ENCODE measurements around the gene FBH1.
A peak's percentile ranks its signal among the peaks of the same experiment; 100 is the strongest.
"Not testable (repeated sequence)": the region's sequence is repeated elsewhere in the genome, so short reads cannot be mapped to it uniquely, and the experiment has no call there.

FBH1 gene

DNA sequence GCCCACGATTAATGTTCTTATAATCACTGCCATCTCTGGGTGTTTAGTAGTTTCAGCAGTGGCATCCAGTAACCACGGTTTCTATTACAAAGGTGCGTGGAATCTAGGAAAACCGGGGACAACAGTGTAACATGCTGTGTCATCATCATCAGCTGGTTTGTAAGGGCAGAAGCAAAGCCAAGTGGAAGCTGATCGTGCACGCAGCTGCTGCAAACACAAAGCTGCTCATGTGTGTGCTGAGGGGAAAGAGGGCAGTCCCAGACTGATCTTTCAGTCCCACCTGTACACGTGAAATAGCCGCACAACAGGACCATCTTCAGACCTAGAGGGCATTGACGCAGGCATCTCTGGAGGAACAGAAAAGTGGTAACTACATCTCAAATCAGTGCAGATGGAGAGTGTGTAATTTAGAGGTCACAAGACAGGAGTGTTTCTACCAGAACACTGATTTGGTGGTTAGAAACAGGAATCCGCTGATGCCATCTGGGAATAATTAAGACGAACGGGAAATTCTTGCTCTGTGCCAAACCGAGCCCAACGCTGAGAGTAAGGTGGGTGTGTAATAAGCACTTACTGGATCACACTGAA lies 13.8 kb upstream of the FBH1 start:
- no peak for DNase-seq

DNA sequence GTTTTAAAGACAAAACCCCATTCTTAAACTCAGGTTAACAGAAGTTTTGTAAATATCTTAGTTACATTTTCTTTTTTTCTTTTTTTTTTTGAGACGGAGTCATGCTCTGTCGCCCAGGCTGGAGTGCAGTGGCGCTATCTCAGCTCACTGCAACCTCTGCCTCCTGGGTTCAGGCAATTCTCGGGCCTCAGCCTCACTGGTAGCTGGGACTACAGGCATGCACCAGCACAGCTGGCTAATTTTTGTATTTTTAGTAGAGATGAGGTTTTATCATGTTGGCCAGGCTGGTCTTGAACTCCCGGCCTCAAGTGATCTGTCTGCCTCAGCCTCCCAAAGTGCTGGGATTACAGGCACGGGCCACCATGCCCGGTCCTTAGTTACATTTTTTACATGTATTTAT lies 13.0 kb upstream of the FBH1 start:
- DNase-seq = not testable (repeated sequence)

DNA sequence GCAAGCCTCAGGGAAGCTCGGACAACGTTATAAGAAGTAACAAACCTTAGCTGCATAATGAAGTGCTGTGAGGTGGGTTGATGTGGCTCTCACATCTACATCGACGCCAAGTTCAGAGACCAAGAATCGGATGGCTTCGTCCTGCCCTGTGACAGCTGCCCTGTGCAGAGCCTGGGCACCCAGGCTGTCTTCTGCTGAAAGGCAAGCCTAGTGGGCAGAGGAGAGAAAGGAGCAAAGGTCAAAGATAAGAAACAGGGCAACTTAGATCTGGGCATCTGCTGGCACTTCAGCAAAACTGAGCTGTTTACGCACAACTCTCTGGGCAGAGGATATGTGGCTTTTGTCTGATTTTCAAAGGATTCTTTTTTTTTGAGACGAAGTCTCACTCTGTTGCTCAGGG lies 7.1 kb upstream of the FBH1 start:
- no peak for DNase-seq

DNA sequence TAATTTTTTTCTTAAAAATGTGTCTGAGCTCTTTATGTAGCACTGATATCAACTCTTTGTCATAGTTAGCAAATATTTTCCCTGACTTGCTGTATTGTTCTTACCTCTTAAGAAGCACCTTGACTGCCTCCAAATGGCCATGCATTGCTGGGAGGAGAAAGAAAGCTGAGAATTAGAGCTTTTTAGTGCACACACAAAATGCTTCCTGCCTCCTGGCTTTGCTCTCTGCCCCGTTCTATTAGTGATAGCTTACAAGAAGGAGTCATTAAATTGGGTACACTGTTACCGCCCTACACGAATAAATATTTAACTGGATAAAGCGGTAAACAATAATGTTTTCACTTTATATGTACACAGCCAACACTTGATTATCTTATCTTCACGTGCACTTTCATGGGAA lies 4.4 kb upstream of the FBH1 start:
- DNase-seq = no peak

DNA sequence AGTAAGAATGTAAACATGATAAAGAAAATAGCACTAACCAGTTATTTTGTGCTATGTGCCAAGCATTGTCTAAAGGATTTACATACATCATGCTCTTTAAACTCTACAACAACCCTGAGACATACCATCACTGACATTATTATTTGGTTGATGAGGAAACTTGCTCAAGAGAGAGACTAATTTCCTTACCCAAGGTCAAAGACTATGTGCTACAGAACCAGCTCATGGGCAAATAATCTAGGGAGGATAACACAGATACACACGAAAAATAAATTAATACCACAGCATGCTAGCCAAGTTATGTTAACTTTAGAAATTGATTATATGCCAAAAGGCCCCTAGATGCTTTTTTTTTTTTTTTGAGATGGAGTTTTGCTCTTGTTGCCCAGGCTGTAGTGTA lies 3.0 kb upstream of the FBH1 start:
- no peak for DNase-seq

DNA sequence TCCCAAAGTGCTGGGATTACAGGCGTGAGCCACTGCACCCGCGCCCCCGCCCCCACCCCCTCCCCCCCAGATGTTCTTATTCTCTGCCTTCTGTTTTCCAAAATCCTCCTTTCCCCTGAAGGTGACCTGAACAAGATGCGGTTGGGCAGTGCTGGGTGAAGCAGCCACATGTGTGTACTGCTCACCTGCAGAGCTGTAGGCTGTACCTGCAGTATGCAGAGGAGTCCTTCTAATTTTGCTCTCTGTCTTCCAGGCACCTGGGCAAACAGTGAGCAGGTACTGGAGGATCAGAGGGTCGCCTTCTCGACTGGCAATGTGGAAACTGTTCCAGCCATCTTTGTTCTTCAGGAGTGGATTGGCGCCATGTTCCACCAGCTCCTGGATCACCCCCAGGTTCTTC lies 2.4 kb upstream of the FBH1 start:
- DNase-seq = no peak

DNA sequence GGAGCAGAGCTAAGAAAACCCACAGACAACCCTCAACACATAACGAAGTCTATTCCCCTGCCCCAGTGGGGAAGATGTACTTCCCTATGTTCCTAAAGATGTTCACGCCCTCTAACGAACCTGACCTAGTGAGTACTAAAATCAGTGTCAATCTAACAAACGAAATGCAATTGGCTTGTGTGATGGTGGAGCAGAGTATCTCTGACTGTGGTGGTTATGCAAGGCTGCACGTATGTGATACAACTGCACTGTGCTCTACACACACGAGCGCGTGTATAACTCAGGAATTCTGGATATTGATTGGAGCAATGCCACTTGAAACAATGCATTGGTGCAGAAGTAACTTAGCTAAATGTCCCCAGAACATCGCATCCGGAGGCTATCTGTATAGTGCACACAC lies 1.7 kb upstream of the FBH1 start:
- DNase-seq = no peak

DNA sequence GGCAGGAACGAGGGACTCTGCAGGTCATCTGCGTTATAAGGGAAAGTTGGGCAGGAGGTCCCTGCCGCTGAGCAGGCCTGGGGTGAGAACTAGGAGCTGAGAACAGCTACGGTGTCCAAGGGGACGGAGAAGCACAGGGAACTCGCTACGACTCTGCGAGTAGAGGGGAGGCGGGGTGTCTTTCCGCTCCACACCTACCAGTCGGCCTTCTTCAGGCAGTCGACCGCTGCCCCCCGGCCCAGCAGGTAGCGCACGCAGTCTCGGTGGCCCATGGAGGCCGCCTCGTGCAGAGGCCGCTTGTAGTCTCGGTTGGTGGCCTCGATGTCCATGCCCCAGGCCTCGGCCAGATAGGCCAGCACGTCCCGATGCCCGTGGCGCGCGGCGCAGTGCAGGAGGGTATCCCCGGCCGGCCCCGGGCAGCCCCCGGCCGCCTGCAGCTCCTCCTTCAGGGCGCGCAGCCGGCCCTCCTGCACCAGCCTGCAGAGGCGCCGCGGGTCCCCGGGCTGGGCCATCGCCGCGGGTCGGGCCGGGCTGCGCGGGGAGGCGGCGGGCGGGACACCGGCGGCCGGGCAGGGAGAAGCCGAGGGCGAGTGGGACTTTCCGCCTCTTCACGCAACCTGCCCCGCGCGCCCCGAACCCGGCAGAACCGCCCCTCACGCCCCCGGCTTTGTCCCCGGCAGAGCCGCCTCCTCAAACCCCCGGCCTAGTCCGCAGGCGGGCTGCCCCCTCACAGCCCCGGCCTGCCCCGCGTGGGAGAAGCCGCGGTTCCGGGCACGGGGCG lies 1.0 kb upstream of the FBH1 start:
- DNase-seq = peak; percentile 7 to 39

DNA sequence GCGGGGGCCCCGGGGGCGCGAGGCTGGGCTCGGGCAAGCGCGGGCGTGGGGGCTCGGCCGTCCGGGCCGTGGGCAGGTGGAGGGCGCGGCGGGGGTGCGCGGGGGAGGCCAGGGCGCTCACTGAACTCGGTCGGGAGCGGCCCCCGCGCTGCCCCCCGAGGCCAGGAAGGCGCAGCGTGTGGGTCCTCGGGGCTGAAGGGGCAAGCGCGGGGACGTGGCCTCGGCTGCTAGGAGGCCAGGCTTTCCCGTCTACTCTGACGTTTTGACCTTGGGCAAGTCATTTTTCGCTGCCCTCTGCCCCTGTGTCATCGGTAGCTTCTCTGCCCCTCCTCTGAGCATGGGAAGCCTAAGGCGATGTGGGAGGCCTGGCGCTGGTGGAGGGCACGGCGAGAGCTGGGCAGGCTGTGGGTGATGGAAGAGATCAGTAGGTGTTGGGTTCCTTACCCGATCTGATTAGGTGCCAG lies 441 bp downstream of the FBH1 start:
- peak in 1 of 2 donors; percentile 23 for DNase-seq

DNA sequence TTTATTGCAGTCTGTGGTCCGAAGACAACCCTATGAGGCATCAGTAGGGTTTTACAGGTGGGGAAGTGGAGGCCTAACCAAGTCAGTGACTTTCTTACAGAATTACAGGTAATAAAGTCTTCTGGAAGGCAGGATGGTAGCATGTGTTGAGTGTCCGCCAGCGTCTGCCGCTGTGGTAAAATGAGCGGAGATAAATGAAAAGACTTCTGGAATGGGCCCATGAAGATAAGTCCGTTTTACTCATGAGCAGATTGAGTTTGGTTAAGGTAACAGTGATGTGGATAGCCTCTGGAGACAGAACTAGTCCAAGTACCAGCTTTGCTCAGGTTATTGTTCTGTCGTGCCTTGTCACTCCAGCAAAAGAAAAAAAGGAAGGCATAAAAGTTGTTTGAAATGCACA lies 966 bp downstream of the FBH1 start:
- DNase-seq = no peak

DNA sequence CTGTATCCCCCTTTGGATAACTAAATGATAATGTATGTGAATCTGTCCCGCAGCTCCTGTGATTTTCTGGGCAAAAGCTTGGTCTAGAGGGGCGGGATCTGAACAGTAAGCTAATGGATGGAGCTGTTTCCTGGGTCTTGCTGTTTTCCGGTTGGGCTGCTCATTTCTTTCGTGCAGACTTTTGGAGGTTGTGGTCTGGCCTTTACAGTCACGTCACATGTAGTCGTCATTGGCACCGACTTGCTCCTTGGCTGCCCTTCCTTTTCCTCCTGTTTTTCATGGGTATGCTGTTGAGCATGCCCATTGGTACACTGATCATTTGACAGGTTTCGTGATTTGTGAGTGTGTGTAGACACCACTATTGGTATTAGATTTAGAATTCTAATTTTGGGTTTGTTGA lies 2.0 kb downstream of the FBH1 start:
- DNase-seq = no peak

DNA sequence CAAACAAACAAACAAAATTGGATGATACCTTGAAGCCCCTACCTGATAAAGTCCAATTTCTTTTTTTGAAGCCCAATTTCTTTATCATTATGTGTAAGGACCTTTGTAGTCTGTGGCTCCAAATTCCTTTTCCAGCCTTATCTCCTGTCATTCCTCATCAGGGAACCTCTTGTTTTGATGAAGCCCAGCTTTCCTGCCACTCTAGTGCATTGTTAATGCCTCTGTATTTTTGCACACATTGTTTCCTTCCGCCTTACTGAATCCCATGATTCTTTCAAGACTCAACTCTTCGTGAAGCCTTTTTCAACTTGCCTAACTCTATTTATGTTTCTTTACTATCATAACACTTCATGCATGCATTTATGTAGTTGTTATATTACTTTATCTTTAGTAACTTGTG lies 3.3 kb downstream of the FBH1 start:
- no peak for DNase-seq

DNA sequence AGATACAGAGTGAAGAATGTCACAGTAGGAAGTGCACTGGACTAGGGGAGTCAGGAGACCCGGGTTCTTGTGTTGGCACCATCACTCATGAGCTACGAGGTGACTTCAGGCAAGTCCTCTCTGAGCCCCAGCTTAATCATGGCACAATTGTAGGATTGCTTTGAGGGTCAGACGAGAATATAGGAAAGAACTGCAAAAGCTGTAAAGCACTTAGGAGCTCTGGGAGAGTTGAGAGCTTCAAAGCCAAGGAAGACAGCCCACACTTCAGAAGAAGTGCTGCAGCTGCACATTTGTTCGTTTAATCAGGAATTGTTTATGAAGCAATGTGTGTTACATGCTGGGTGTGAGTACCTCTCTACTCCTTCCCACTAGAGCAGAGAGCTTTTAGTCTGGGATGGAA lies 4.4 kb downstream of the FBH1 start:
- DNase-seq = no peak

DNA sequence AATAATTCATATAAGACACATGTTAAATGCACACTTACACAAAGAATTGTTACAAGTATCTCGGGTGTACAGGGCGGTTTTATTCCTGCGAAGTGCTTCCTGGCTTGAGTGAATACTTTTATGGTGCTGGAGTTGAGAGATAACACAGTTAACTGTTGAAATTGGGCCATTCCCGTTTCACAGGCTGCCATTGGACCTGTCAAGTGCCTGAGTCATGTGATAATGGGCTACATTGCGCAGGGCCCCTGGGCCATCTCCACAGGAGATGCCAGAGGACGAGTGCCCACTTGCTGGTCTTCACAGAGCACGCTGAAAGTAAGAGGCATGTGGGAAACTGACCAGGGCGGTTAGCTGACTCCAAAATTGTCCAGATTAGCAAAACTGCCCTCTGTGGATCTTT lies 4.8 kb downstream of the FBH1 start:
- DNase-seq = no peak

DNA sequence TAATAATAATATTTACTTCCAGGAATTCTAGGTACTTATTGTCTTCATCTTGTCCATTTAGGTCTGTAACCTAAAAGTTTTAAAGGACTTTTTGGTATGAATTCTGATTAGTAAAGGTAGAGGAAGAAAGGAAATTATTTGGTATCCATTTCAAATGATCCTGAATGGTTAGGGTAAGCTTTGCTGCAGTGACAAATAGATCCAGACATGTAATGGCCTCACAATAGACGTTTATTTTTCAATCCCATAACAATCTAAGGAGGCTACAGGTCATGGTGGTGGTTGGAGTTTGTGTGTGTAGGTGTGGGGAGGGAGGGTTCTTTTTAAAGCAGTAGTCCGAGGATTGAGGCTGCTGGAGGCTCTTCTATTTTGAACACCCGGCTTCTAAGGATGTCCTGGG lies 5.3 kb downstream of the FBH1 start:
- DNase-seq = no peak

DNA sequence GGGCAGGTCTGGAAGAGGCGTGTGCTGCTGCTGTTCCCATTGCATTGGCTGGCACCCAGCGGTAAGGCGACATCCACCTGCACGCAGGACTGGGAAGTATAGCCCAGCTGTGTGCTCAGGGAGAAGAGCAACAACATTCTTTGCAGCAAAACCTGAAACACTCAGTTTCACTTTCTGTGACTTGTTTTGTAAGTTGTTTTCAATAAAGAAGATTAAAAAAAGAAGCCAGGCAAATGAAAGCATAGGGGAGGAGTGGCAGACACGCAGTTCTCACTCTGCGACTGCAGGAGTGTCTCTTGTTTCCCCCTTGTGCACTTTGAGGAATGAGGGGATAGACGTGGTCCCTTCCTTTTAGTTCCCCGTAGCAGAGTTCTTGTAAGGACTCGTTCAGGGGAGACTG lies 5.8 kb downstream of the FBH1 start:
- DNase-seq = peak in 1 of 2 donors; percentile 22

DNA sequence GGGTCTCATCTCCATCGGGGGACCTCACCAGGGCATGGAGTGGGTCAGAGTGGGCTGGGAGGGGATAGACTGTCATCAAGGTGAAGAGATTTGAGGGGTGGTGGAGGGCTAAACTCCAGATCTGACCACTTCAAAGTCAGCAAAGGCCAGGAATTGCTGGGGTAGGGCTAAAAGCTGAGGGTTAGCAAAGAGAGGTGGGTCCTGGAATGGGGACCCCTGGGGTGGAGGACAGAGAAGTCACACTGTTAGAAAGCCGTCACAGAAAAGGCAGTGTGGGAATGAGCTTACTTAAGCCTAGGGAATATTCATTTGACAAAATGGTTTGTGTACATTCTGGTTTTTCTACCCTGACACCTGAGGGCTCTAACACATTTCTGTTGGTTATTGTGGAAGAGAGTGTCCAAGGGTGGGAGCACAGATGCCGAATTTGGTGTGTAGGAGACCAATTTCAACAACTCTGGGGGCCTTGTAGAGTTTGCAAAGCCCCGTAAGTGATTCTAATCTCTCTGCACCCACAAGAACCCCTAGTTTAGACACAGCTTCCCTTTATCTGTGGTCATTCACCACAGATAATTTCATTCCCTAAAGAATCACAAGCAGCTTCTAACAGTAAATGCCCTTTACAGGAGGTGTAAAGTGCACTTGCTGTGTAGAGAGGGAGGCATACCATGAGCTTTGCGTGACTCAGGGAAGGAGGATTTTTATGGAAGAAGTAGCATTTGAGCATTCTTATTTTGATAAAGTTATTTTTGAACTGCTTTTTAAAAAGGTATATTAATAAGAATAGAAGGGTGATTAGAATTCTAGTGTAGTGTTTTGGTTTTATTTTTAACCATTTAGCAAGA lies 6.4 kb downstream of the FBH1 start:
- DNase-seq = no peak

DNA sequence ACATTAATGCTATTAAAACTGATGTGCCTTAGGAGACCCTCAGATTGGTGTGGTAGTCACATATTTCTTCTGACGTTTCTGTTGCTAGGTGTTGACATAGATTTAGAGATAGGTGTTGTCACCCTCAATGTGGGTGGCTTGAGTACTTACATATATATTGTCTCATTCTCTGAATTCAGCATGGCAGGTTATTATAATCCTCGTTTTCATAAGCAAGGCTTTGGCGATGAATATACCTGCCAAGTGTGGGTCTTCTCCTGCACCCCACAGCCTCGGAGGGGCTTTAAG lies 7.0 kb downstream of the FBH1 start:
- no peak for DNase-seq

DNA sequence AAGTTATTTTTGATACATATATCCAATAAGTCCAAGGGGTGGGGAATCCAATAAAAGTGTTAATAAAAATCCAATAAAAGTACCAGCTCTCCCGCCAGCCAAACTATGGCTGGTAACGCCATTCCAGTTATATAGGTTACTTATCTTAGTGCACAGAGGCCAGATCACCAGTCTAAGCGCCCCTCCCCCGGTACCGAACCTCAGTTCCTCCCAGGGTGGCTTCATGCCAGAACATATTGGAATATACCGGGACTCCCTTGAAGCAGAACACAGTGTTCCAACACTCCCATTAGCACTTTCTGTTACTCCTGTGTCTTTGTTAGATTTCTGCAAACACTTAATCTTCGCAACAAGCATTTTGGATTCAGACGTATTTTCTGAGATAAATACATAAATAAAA lies 7.5 kb downstream of the FBH1 start:
- DNase-seq = no peak

DNA sequence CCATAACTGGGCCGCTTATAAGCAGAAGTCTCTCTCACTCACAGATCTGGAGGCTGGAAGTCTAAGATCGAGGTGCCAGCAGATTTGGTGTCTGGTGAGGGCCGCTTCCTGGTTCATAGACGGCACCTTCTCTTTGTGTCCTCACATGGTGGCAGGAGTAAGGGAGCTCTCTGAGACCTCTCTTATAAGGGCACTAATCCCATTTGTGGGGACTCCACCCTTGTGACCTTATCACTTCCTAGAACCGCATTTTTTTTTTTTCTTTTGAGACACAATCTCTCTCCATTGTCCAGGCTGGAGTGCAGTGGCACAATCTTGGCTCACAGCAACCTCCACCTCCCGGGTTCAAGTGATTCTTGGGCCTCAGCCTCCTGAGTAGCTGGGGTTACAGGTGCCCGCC lies 8.1 kb downstream of the FBH1 start:
- no peak for DNase-seq

DNA sequence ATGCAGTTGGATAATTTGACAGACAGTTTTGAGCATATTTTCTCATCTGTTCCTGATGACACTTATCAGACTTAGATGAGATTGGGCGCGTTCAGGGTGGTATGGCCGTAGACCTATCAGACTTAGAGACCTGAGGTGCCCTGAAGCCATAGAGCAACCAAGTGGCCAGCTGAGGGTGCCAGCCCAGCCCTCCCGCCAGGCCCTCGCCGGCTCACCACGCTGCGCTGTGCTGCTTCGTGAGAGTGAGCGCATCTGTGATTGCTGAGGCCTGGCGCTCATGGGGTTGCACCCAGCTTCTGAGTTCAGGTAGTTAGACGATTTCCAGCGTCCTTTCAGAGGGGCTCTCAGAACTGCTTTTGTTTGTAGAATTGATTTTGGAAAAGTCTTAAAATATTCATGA lies 10.2 kb downstream of the FBH1 start:
- no peak for DNase-seq

DNA sequence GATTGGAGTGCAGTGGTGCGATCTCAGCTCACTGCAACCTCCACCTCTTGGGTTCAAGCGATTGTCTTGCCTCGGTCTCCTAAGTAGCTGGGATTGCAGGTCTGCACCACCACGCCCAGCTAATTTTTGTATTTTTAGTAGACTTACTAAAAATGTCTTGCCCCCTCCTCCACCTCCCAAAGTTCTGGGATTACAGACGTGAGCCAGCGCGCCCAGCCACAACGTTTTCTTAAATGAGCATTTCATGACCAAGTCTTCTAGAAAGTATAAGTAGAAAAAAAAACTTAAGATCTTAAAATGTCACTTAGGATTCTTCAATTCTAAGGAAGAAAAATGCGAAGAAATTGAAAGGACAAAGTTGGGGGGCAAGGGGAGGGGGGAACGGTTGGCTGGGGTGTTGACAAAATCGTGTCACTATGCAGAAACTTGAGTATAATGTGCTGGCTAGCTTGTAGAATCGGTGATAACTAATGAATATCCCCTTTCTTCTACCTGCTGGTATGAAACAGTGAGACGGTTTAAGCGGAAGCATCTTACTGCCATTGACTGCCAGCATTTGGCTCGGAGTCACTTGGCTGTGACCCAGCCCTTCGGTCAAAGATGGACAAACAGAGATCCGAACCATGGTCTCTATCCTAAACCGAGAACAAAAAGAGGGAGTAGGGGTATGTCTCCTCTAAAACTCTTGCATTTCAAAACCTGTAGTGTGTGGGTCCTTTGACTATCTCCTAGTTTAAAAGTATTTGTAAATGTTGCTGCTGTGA lies 12.7 kb downstream of the FBH1 start:
- DNase-seq = no peak

DNA sequence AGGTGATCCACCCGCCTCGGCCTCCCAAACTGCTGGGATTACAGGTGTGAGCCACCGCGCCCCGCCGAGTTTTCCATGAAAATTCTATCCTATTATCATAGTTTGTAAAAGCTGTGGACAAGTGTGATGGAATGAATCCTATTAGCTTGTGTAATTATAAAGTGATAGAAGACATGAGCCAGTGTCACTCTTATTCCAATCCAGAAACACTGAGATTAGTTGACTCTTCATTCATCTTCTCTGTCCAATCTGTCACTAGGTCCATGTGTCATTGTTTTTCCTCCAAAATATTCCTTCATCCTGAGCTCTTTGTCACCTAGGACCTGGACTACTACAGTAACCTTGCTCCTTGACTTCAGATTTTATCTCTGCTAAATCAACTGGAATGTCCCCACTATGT lies 13.5 kb downstream of the FBH1 start:
- no peak for DNase-seq

DNA sequence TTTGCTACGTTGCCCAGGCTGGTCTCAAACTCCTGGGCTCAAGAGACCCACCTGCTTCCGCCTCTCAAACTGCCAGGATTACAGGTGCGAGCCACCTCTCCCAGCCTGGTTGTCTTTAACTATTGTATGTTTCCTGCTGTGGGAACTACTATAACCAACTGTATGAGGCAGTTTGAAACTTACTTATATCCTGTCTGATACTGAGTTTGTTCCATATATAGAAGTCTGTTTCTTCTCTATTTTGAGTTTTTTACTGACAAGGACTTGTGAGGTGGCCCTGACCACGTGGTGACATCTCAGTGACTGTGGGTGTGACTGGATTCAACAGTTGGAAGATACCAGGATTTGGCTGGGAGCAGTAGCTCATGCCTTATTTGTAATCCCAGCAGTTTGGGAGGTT lies 14.2 kb downstream of the FBH1 start:
- no peak for DNase-seq
